A549 (cell line): ENCODE results near the gene ARID5A. TPM values are rescaled to one million over a fixed set of nuclear protein-coding genes. Genes with fewer than 3 reads are reported as not detected.
A peak's percentile ranks its signal among the peaks of the same experiment; 100 is the strongest.

Experiments used
- ATAC-seq, 2 experiments: fragments of 200-7000 bp in 1 of 2; fragments of >200 bp in 1 of 2; cut with Nextera tagmentation in 1 of 2; cut with Tn5 transposase in 1 of 2; 3 replicates each; pipeline versions ENCODE4 v1.8.0 to v1.9.1; 2018 to 2020; ENCODE audit warnings: mild to moderate bottlenecking in 1 of 2, moderate library complexity in 1 of 2
- CTCF ChIA-PET: fragments of 300-600 bp; sonication (Branson Sonifier 250); formaldehyde crosslinking; extraction: SDS; loops from one replicate; lab custom pipeline; 2021; ENCODE audit warnings: antibody characterized with exemption, inconsistent platforms; lab: Yijun Ruan, JAX
- POLR2A ChIA-PET: fragments of 350-600 bp; formaldehyde crosslinking; extraction: SDS; loops from one replicate; lab custom pipeline; 2021; ENCODE audit warnings: antibody characterized with exemption, inconsistent platforms; lab: Yijun Ruan, JAX
- DNase-seq, 2 experiments: peaks; one replicate each; pipeline versions ENCODE4 v3.0.0 to v3.0.0-alpha.2; 2011 to 2016; ENCODE audit warnings: low read depth in 1 of 2, low spot score in 1 of 2
- FAIRE-seq: peaks from 2 replicates; lab custom pipeline; 2011; peaks lifted over from hg19 to GRCh38; lab: Jason Lieb, UNC
- H3K27ac ChIP-seq, 2 experiments: fragments of >200 bp; sonication (Bioruptor Twin); formaldehyde crosslinking; 3 replicates each; pipeline ENCODE4 v1.5.1; 2016 to 2017
- H3K4me1 ChIP-seq: fragments of >200 bp; sonication (Bioruptor Twin); formaldehyde crosslinking; 3 replicates; pipeline ENCODE4 v1.6.1; 2016
- H3K4me2 ChIP-seq: fragments of >200 bp; sonication (Bioruptor Twin); formaldehyde crosslinking; 3 replicates; pipeline ENCODE4 v1.6.1; 2016
- H3K4me3 ChIP-seq: fragments of >200 bp; sonication (Bioruptor Twin); formaldehyde crosslinking; 3 replicates; pipeline ENCODE4 v1.5.1; 2016
- H3K9me3 ChIP-seq: fragments of >200 bp; sonication (Bioruptor Twin); formaldehyde crosslinking; 3 replicates; pipeline ENCODE4 v1.6.1; 2016
- CBX8 ChIP-seq: fragments of 200-600 bp; sonication (generic); IDR thresholded peaks from 2 replicates; pipeline ENCODE4 v1.6.1; 2016
- CHD4 ChIP-seq: fragments of 200-600 bp; sonication (generic); IDR thresholded peaks from 2 replicates; pipeline ENCODE4 v1.6.1; 2016; ENCODE audit warnings: antibody characterized with exemption, mild to moderate bottlenecking, borderline replicate concordance
- CTCF ChIP-seq: fragments of >200 bp; sonication (Bioruptor Twin); formaldehyde crosslinking; IDR thresholded peaks from 3 replicates; pipeline ENCODE4 v1.5.1; 2016
- EP300 ChIP-seq, 2 experiments: fragments of >200 bp; sonication (Bioruptor Twin); formaldehyde crosslinking; IDR thresholded peaks; 2 replicates in 1 of 2; 3 replicates in 1 of 2; pipeline ENCODE4 v1.6.1; 2016 to 2017
- FOSB ChIP-seq: fragments of 250-450 bp; sonication (Bioruptor Pico); IDR thresholded peaks from 2 replicates; pipeline ENCODE4 v1.5.0; 2020; ENCODE audit warnings: mild to moderate bottlenecking, moderate library complexity
- FOXS1 ChIP-seq: fragments of 250-450 bp; sonication (Bioruptor Pico); IDR thresholded peaks from 2 replicates; pipeline ENCODE4 v1.5.0; 2020; ENCODE audit warnings: mild to moderate bottlenecking, moderate library complexity
- GATA3 ChIP-seq: IDR thresholded peaks from 2 replicates; pipeline ENCODE4 v1.6.1; 2012; ENCODE audit warnings: borderline replicate concordance
- HMGXB4 ChIP-seq: fragments of 250-450 bp; sonication (Bioruptor Pico); IDR thresholded peaks from 2 replicates; pipeline ENCODE4 v1.5.0; 2021; ENCODE audit warnings: mild to moderate bottlenecking, moderate library complexity, borderline replicate concordance
- HOXB5 ChIP-seq: fragments of 250-450 bp; sonication (Bioruptor Pico); IDR thresholded peaks from 2 replicates; pipeline ENCODE4 v1.5.0; 2020; ENCODE audit warnings: mild to moderate bottlenecking, moderate library complexity
- KDM1A ChIP-seq: fragments of 200-600 bp; sonication (generic); IDR thresholded peaks from 2 replicates; pipeline ENCODE4 v1.6.1; 2016; ENCODE audit warnings: low read depth, mild to moderate bottlenecking
- KDM5A ChIP-seq: fragments of 200-600 bp; sonication (generic); IDR thresholded peaks from 2 replicates; pipeline ENCODE4 v1.6.1; 2016; ENCODE audit warnings: antibody characterized with exemption, mild to moderate bottlenecking
- MAFK ChIP-seq: fragments of 450-650 bp; IDR thresholded peaks from 2 replicates; pipeline ENCODE4 v1.6.1; 2014; ENCODE audit not compliant: partially characterized antibody
- MAZ ChIP-seq: fragments of 150-350 bp; IDR thresholded peaks from 2 replicates; pipeline ENCODE4 v1.6.1; 2014; ENCODE audit warnings: antibody characterized with exemption, low read depth, low read length, borderline replicate concordance
- MYC ChIP-seq: IDR thresholded peaks from 2 replicates; pipeline ENCODE4 v1.6.1; 2012; ENCODE audit warnings: mild to moderate bottlenecking, inconsistent platforms, low read length, improper control_type of control experiment, borderline replicate concordance
- NFE2L2 ChIP-seq: fragments of 150-350 bp; conservative IDR thresholded peaks from 2 replicates; pipeline ENCODE4 v1.6.1; 2014; ENCODE audit warnings: low read length
- PBX3 ChIP-seq: IDR thresholded peaks from 2 replicates; pipeline ENCODE4 v1.6.1; 2012
- RAD21 ChIP-seq, 2 experiments: fragments of >200 bp in 1 of 2; sonication (Bioruptor Twin) in 1 of 2; formaldehyde crosslinking in 1 of 2; IDR thresholded peaks in 1 of 2; conservative IDR thresholded peaks in 1 of 2; 2 replicates in 1 of 2; 3 replicates in 1 of 2; pipeline ENCODE4 v1.6.1; 2012 to 2018; ENCODE audit warnings: inconsistent platforms in 1 of 2
- RCOR1 ChIP-seq: fragments of 150-350 bp; IDR thresholded peaks from 2 replicates; pipeline ENCODE4 v1.6.1; 2014; ENCODE audit warnings: antibody characterized with exemption, low read length, low read depth
- SMC3 ChIP-seq: fragments of >200 bp; sonication (Bioruptor Twin); formaldehyde crosslinking; IDR thresholded peaks from 3 replicates; pipeline ENCODE4 v1.6.1; 2018; ENCODE audit warnings: inconsistent platforms
- SREBF2 ChIP-seq: fragments of 450-650 bp; IDR thresholded peaks from 2 replicates; pipeline ENCODE4 v1.6.1; 2014; ENCODE audit warnings: mild to moderate bottlenecking, moderate library complexity
- TFCP2L1 ChIP-seq: fragments of 250-450 bp; sonication (Bioruptor Pico); IDR thresholded peaks from 2 replicates; pipeline ENCODE4 v1.5.0; 2021; ENCODE audit warnings: mild to moderate bottlenecking
- WGBS: methylation state at CpG from one replicate; pipeline ENCODE4 v1.1.6; 2017; ENCODE audit errors: missing lambda C conversion rate; 5-methylcytosine and 5-hydroxymethylcytosine counted together
- polyA plus RNA-seq, 4 experiments: library from polyadenylated mRNA; depleted of rRNA in 3 of 4; stranded (reverse); fragments of >200 nt; fragmentation: RNase III in 1 of 4; extraction: RNeasy Plus Mini Kit Qiagen cat#74134 plus additional on column Dnase treatment in 1 of 4; gene quantifications; 2 replicates in 3 of 4; 3 replicates in 1 of 4; pipeline ENCODE4 v1.2.3, GENCODE V29; 2011 to 2017

The ARID5A gene
- polyA plus RNA-seq, 2 of the 4 experiments (the other 2 are of a cell fraction), result 1.2 to 4.4 TPM

GRCh38 chr2:96520697-96521096, 15.9 kb upstream of the ARID5A start (continued):
- TF ChIP-seq HMGXB4 (CRISPR knock-in tag), result no peak
- no peak for TF ChIP-seq SMC3
- TF ChIP-seq, all 56 proteins: peak for 0

GRCh38 chr2:96521219-96521618, 15.3 kb upstream of the ARID5A start:
- CTCF ChIA-PET, result interaction anchor here (0.9 to 7.2 kb wide), 4 partner anchors 9 to 529 kb away, joined by 3 to 51 read pairs (median 5); no protein-coding TSS in a partner anchor
- no peak overlapping the region for H3K4me2 ChIP-seq
- ATAC-seq (no peak), DNase-seq (no peak), FAIRE-seq (no peak)
- 78% methylated on average over 2 of the region's 2 CpGs for WGBS
- no peaks in the 10 kb centered on the region for H3K4me1 ChIP-seq
- no peak for TF ChIP-seq SREBF2
- no peak for TF ChIP-seq KDM5A
- POLR2A ChIA-PET, result no interaction called here
- no peak overlapping the region for H3K4me3 ChIP-seq
- H3K9me3 ChIP-seq, result peaks cover 27% of the 10 kb centered on the region
- H3K27ac ChIP-seq, result no peak overlapping the region

- Histone ChIP-seq H3K4me3 (no peak overlapping the region), H3K27ac (no peak overlapping the region), H3K4me1 (no peaks in the 10 kb centered on the region), H3K9me3 (peaks cover 14% of the 10 kb centered on the region; the same call in 1 of the 3 replicates), H3K4me2 (no peak overlapping the region)
- peak in 1 of 2 experiments; percentile 26; a peak in 1 of 6 replicates for ATAC-seq
- no peak for TF ChIP-seq MAFK
- ChIA-PET POLR2A (no interaction called here), CTCF (interaction anchor here (1.0 to 7.2 kb wide), 4 partner anchors 10 to 116 kb away, joined by 3 to 51 read pairs (median 5); no protein-coding TSS in a partner anchor)
- FAIRE-seq, result no peak
- no peak for DNase-seq
- 66% methylated on average over 8 of the region's 9 CpGs for WGBS
These were observed 14.0 kb upstream of the ARID5A start for GRCh38 chr2:96522304-96523203.

- FAIRE-seq, result no peak
- DNase-seq, result no peak
- Histone ChIP-seq H3K27ac (no peak overlapping the region), H3K4me2 (no peak overlapping the region), H3K4me1 (no peaks in the 10 kb centered on the region), H3K4me3 (no peak overlapping the region), H3K9me3 (0 out of 3 replicates have a peak, but pooled peaks cover 6% of the 10 kb centered on the region)
- ChIA-PET CTCF (interaction anchor here (1.0 to 8.4 kb wide), 3 partner anchors 14 to 116 kb away, joined by 3 to 63 read pairs (median 51); no protein-coding TSS in a partner anchor), POLR2A (no interaction called here)
- no peak for TF ChIP-seq MAZ
- TF ChIP-seq FOXS1 (CRISPR knock-in tag), result no peak
- TF ChIP-seq RCOR1, result no peak
- TF ChIP-seq MYC, result no peak
- TF ChIP-seq NFE2L2, result no peak
- no peak for TF ChIP-seq KDM1A
- TF ChIP-seq HOXB5, result no peak
- no peak for TF ChIP-seq TFCP2L1 (CRISPR knock-in tag)
- no peak for TF ChIP-seq RAD21 (conservative IDR thresholded peaks at IDR 0.05 in 1 of 2, IDR thresholded peaks at IDR 0.05 in 1 of 2)
- TF ChIP-seq EP300 (IDR thresholded peaks at IDR 0.05), result no peak
- TF ChIP-seq PBX3, result no peak
- no peak for TF ChIP-seq CTCF
- TF ChIP-seq CHD4, result no peak
- TF ChIP-seq SREBF2, result no peak
- TF ChIP-seq GATA3, result no peak
- no peak for TF ChIP-seq CBX8
- TF ChIP-seq FOSB (CRISPR knock-in tag), result no peak
- 0 out of 6 replicates have a peak, but pooled peaks of 1 of the 2 experiments have one; percentile 14 for ATAC-seq
- 62% methylated on average over 10 of the region's 11 CpGs for WGBS
These were observed 12.7 kb upstream of the ARID5A start for GRCh38 chr2:96523659-96524481.
